Activated CD4-positive, alpha-beta memory T cell treated with anti-CD3 and anti-CD28 coated beads for 36 hours (primary cell): ENCODE results near the gene HOXD1. TPM values are rescaled to one million over a fixed set of nuclear protein-coding genes. Genes with fewer than 3 reads are reported as not detected.

Experiments used
- CTCF ChIA-PET: fragments of 350-600 bp; sonication (Branson Sonifier 250); formaldehyde crosslinking; loops from one replicate; lab custom pipeline; 2021; ENCODE audit warnings: antibody characterized with exemption, inconsistent platforms; lab: Charles Lee
- POLR2A ChIA-PET: fragments of 350-600 bp; sonication (Branson Sonifier 250); formaldehyde crosslinking; loops from one replicate; lab custom pipeline; 2021; ENCODE audit warnings: antibody characterized with exemption; lab: Charles Lee
- DNase-seq: peaks from one replicate; pipeline ENCODE4 v3.0.0-alpha.2; 2020
- H3K27ac Mint-ChIP-seq: one replicate; pipeline ENCODE4 v1.8.0; 2021; ENCODE audit warnings: mixed read lengths
- H3K27me3 Mint-ChIP-seq: one replicate; pipeline ENCODE4 v1.8.0; 2021; ENCODE audit warnings: mixed read lengths
- H3K36me3 Mint-ChIP-seq: one replicate; pipeline ENCODE4 v1.8.0; 2021; ENCODE audit warnings: mixed read lengths
- H3K4me1 Mint-ChIP-seq: one replicate; pipeline ENCODE4 v1.8.0; 2021; ENCODE audit warnings: low read depth, mixed read lengths
- H3K4me3 Mint-ChIP-seq: one replicate; pipeline ENCODE4 v1.8.0; 2021; ENCODE audit warnings: mild to moderate bottlenecking, mixed read lengths
- H3K9me3 Mint-ChIP-seq: one replicate; pipeline ENCODE4 v1.8.0; 2021; ENCODE audit warnings: mixed read lengths
- intact Hi-C: fragments of 100-400 bp; cut with micrococcal nuclease; formaldehyde crosslinking; loops from one replicate; pipeline ENCODE4 v1.15.1; 2023
- total RNA-seq, 2 experiments: library from RNA; stranded (reverse); gene quantifications; one replicate each; pipeline ENCODE4 v1.2.3, GENCODE V29; 2021

The HOXD1 gene
- total RNA-seq, result not detected

GRCh38 chr2:176187899-176188773 lies at the start of gene HOXD1:
Gene HOXD1, plus strand, starts transcription at chr2:176188668. Its CDS starts 134 bp downstream, at chr2:176188802.
- POLR2A ChIA-PET, result no interaction called here
- peak within 1 kb of the TSS; percentile 75 for H3K4me3 Mint-ChIP-seq
- no peaks in the 10 kb centered on the region for H3K36me3 Mint-ChIP-seq
- CTCF ChIA-PET, result interaction anchor here (0.6 kb wide), 2 partner anchors 15 to 62 kb away, joined by 3 read pairs; no protein-coding TSS in a partner anchor
- intact Hi-C loops, result no loop called here
- peaks cover 55% of the 10 kb centered on the region for H3K27me3 Mint-ChIP-seq
- DNase-seq, result no peak
- no peak within 1 kb of the TSS for H3K27ac Mint-ChIP-seq
- H3K4me1 Mint-ChIP-seq, result peaks cover 19% of the 10 kb centered on the region
- no peaks in the 10 kb centered on the region for H3K9me3 Mint-ChIP-seq

- H3K36me3 Mint-ChIP-seq, result peaks cover 12% of the 10 kb centered on the region
- H3K9me3 Mint-ChIP-seq, result peaks cover 4% of the 10 kb centered on the region
- ChIA-PET CTCF (interaction anchor here (0.6 to 10.6 kb wide), 9 partner anchors 12 to 513 kb away, joined by 3 to 108 read pairs (median 3); no protein-coding TSS in a partner anchor), POLR2A (no interaction called here)
- H3K27ac Mint-ChIP-seq, result no peak overlapping the region
- intact Hi-C loops, result loop anchor here (10.0 kb wide), 1 partner anchor 1804 kb away; the partner anchor contains the start of gene SP9
- no peak overlapping the region for H3K4me3 Mint-ChIP-seq
- H3K27me3 Mint-ChIP-seq, result peaks cover 76% of the 10 kb centered on the region
- H3K4me1 Mint-ChIP-seq, result peaks cover 19% of the 10 kb centered on the region
- no peak for DNase-seq
These were observed 49.4 kb upstream of the HOXD1 start for GRCh38 chr2:176138923-176139660.

GRCh38 chr2:176139661-176140512 lies 48.6 kb upstream of the HOXD1 start:
- peaks cover 4% of the 10 kb centered on the region for H3K9me3 Mint-ChIP-seq
- H3K4me1 Mint-ChIP-seq, result peaks cover 19% of the 10 kb centered on the region

GRCh38 chr2:176140513-176141317 lies 47.8 kb upstream of the HOXD1 start:
- H3K4me1 Mint-ChIP-seq, result peaks cover 15% of the 10 kb centered on the region
- peak; percentile 75 for DNase-seq
- intact Hi-C loops, result loop anchor here (1.0 kb wide), 2 partner anchors 315 to 414 kb away; no protein-coding TSS in a partner anchor
- no peak overlapping the region for H3K27ac Mint-ChIP-seq
- ChIA-PET POLR2A (interaction anchor here (0.6 kb wide), 1 partner anchor 672 kb away, joined by 3 read pairs; no protein-coding TSS in a partner anchor), CTCF (interaction anchor here (0.6 to 10.6 kb wide), 25 partner anchors 9 to 1009 kb away, joined by 3 to 108 read pairs (median 4); no protein-coding TSS in a partner anchor)
- peaks cover 74% of the 10 kb centered on the region for H3K27me3 Mint-ChIP-seq
- peaks cover 8% of the 10 kb centered on the region for H3K36me3 Mint-ChIP-seq
- peaks cover 4% of the 10 kb centered on the region for H3K9me3 Mint-ChIP-seq
- H3K4me3 Mint-ChIP-seq, result no peak overlapping the region

More at GRCh38 chr2:176139661-176140512, 48.6 kb upstream of the HOXD1 start:
- H3K36me3 Mint-ChIP-seq, result peaks cover 12% of the 10 kb centered on the region
- peaks cover 75% of the 10 kb centered on the region for H3K27me3 Mint-ChIP-seq
- POLR2A ChIA-PET, result interaction anchor here (0.6 kb wide), 1 partner anchor 673 kb away, joined by 3 read pairs; no protein-coding TSS in a partner anchor
- no peak overlapping the region for H3K27ac Mint-ChIP-seq
- CTCF ChIA-PET, result interaction anchor here (0.6 to 10.6 kb wide), 23 partner anchors 8 to 1010 kb away, joined by 3 to 108 read pairs (median 4); no protein-coding TSS in a partner anchor
- no peak for DNase-seq
- intact Hi-C loops, result loop anchor here (1.0 to 10.0 kb wide), 3 partner anchors 315 to 1805 kb away; partner anchors contain the start of gene SP9
- no peak overlapping the region for H3K4me3 Mint-ChIP-seq

GRCh38 chr2:176142281-176142680 lies 46.2 kb upstream of the HOXD1 start:
- POLR2A ChIA-PET, result no interaction called here
- H3K4me3 Mint-ChIP-seq, result no peak overlapping the region

GRCh38 chr2:176145085-176145969 lies 43.1 kb upstream of the HOXD1 start:
- ChIA-PET CTCF (interaction anchor here (0.7 to 10.6 kb wide), 3 partner anchors 17 to 310 kb away, joined by 3 to 108 read pairs (median 3); no protein-coding TSS in a partner anchor), POLR2A (no interaction called here)
- Mint-ChIP-seq H3K9me3 (no peaks in the 10 kb centered on the region), H3K4me1 (peaks cover 12% of the 10 kb centered on the region), H3K36me3 (no peaks in the 10 kb centered on the region), H3K4me3 (no peak overlapping the region), H3K27ac (no peak overlapping the region), H3K27me3 (peaks cover 82% of the 10 kb centered on the region)
- no peak for DNase-seq
- intact Hi-C loops, result no loop called here

More at GRCh38 chr2:176142281-176142680, 46.2 kb upstream of the HOXD1 start:
- peaks cover 79% of the 10 kb centered on the region for H3K27me3 Mint-ChIP-seq
- CTCF ChIA-PET, result interaction anchor here (2.6 to 10.6 kb wide), 2 partner anchors 313 to 412 kb away, joined by 14 to 108 read pairs; no protein-coding TSS in a partner anchor
- H3K27ac Mint-ChIP-seq, result no peak overlapping the region
- H3K36me3 Mint-ChIP-seq, result peaks cover 8% of the 10 kb centered on the region
- peaks cover 12% of the 10 kb centered on the region for H3K4me1 Mint-ChIP-seq
- peaks cover 4% of the 10 kb centered on the region for H3K9me3 Mint-ChIP-seq
- no peak for DNase-seq
- intact Hi-C loops, result no loop called here

- Mint-ChIP-seq H3K9me3 (no peaks in the 10 kb centered on the region), H3K4me3 (no peak overlapping the region), H3K4me1 (peaks cover 8% of the 10 kb centered on the region), H3K27me3 (peaks cover 86% of the 10 kb centered on the region), H3K27ac (no peak overlapping the region), H3K36me3 (no peaks in the 10 kb centered on the region)
- CTCF ChIA-PET, result interaction anchor here (0.8 to 10.6 kb wide), 2 partner anchors 309 to 409 kb away, joined by 3 to 108 read pairs; no protein-coding TSS in a partner anchor
- DNase-seq, result no peak
- POLR2A ChIA-PET, result no interaction called here
- intact Hi-C loops, result no loop called here
These were observed 42.4 kb upstream of the HOXD1 start for GRCh38 chr2:176146101-176146500.

GRCh38 chr2:176146645-176147044 lies 41.8 kb upstream of the HOXD1 start:
- H3K9me3 Mint-ChIP-seq, result no peaks in the 10 kb centered on the region
- H3K4me3 Mint-ChIP-seq, result no peak overlapping the region
- H3K4me1 Mint-ChIP-seq, result peaks cover 7% of the 10 kb centered on the region
- no peak overlapping the region for H3K27ac Mint-ChIP-seq
- H3K27me3 Mint-ChIP-seq, result peaks cover 85% of the 10 kb centered on the region
- intact Hi-C loops, result no loop called here
- CTCF ChIA-PET, result interaction anchor here (0.8 to 10.6 kb wide), 2 partner anchors 309 to 408 kb away, joined by 3 to 108 read pairs; no protein-coding TSS in a partner anchor
- POLR2A ChIA-PET, result no interaction called here
- no peak for DNase-seq
- no peaks in the 10 kb centered on the region for H3K36me3 Mint-ChIP-seq

- no peak for DNase-seq
- intact Hi-C loops, result no loop called here
- Mint-ChIP-seq H3K27ac (no peak overlapping the region), H3K27me3 (peaks cover 79% of the 10 kb centered on the region), H3K36me3 (no peaks in the 10 kb centered on the region), H3K4me3 (no peak overlapping the region), H3K4me1 (peaks cover 7% of the 10 kb centered on the region), H3K9me3 (no peaks in the 10 kb centered on the region)
- ChIA-PET POLR2A (no interaction called here), CTCF (interaction anchor here (0.8 to 10.6 kb wide), 2 partner anchors 308 to 407 kb away, joined by 3 to 108 read pairs; no protein-coding TSS in a partner anchor)
These were observed 41.2 kb upstream of the HOXD1 start for GRCh38 chr2:176147210-176147799.
